SK-N-SH (cell line): ENCODE data around the gene MRPS34. TPM values are rescaled to one million over a fixed set of nuclear protein-coding genes. Genes with fewer than 3 reads are reported as not detected.

Source experiments
- CTCF ChIA-PET: fragments of 300-600, 350-600 bp; formaldehyde crosslinking; extraction: SDS; loops from one replicate; lab custom pipeline; 2021; lab: Yijun Ruan, JAX
- POLR2A ChIA-PET: fragments of 350-600 bp; sonication (Branson Sonifier 250); formaldehyde crosslinking; extraction: SDS; loops from one replicate; lab custom pipeline; 2020; ENCODE audit warnings: antibody characterized with exemption, inconsistent platforms; lab: Yijun Ruan, JAX
- DNase-seq: peaks from one replicate; pipeline ENCODE4 v3.0.0; 2012
- H2AFZ ChIP-seq: fragments of 200-600 bp; sonication (generic); 2 replicates; pipeline ENCODE4 v1.8.1; 2016; ENCODE audit warnings: antibody characterized with exemption, mild to moderate bottlenecking, low read depth
- H3F3A ChIP-seq: fragments of 200-600 bp; sonication (generic); replicated peaks from 2 replicates; pipeline ENCODE3; 2016; ENCODE audit warnings: antibody characterized with exemption, mild to moderate bottlenecking; ENCODE audit not compliant: insufficient read depth
- H3K27ac ChIP-seq, 2 experiments: fragments of 200-500 bp in 1 of 2; fragments of 200-600 bp in 1 of 2; sonication (Bioruptor generic) in 1 of 2; sonication (generic), shearing (Covaris generic) in 1 of 2; 2 replicates each; pipeline versions ENCODE4 v1.5.1 to v1.6.1; 2014 to 2016; ENCODE audit warnings: low read depth in 2 of 2, inconsistent platforms in 1 of 2, low read length in 1 of 2, mild to moderate bottlenecking in 1 of 2, mixed read lengths in 1 of 2
- H3K27me3 ChIP-seq: fragments of 200-600 bp; sonication (generic), shearing (Covaris generic); 2 replicates; pipeline ENCODE4 v1.6.1; 2016; ENCODE audit warnings: mixed run types; ENCODE audit not compliant: insufficient read depth
- H3K36me3 ChIP-seq, 2 experiments: fragments of 200-500 bp in 1 of 2; fragments of 200-600 bp in 1 of 2; sonication (Bioruptor generic) in 1 of 2; sonication (generic) in 1 of 2; replicated peaks in 1 of 2; 2 replicates each; pipeline versions ENCODE3 to v1.5.1; 2014 to 2016; ENCODE audit warnings: low read length in 1 of 2, mild to moderate bottlenecking in 1 of 2; ENCODE audit not compliant: insufficient read depth in 2 of 2, control insufficient read depth in 1 of 2
- H3K4me1 ChIP-seq, 2 experiments: fragments of 200-500 bp in 1 of 2; fragments of 200-600 bp in 1 of 2; sonication (Bioruptor generic) in 1 of 2; sonication (generic), shearing (Covaris generic) in 1 of 2; 2 replicates each; pipeline versions ENCODE4 v1.5.1 to v1.6.1; 2014 to 2016; ENCODE audit warnings: low read depth in 1 of 2, low read length in 1 of 2, mixed run types in 1 of 2; ENCODE audit not compliant: insufficient read depth in 2 of 2, control insufficient read depth in 1 of 2
- H3K4me2 ChIP-seq: fragments of 200-600 bp; sonication (generic), shearing (Covaris generic); 2 replicates; pipeline ENCODE4 v1.6.1; 2017; ENCODE audit warnings: mixed run types
- H3K4me3 ChIP-seq, 2 experiments: fragments of 200-500 bp in 1 of 2; fragments of 200-600 bp in 1 of 2; sonication (Bioruptor generic) in 1 of 2; sonication (generic), shearing (Covaris generic) in 1 of 2; 2 replicates each; pipeline versions ENCODE4 v1.5.1 to v1.8.1; 2014 to 2016; ENCODE audit warnings: low read depth in 2 of 2, inconsistent platforms in 1 of 2, low read length in 1 of 2, mild to moderate bottlenecking in 1 of 2, mixed read lengths in 1 of 2, moderate library complexity in 1 of 2
- H3K79me2 ChIP-seq: fragments of 200-600 bp; sonication (generic); 2 replicates; pipeline ENCODE4 v1.8.1; 2017; ENCODE audit warnings: mild to moderate bottlenecking; ENCODE audit not compliant: insufficient read depth
- H3K9ac ChIP-seq: fragments of 200-600 bp; sonication (generic); 2 replicates; pipeline ENCODE4 v1.6.1; 2017; ENCODE audit warnings: mixed run types
- H3K9me2 ChIP-seq: fragments of 200-600 bp; sonication (generic); 2 replicates; pipeline ENCODE4 v1.6.1; 2017; ENCODE audit warnings: mixed run types
- H3K9me3 ChIP-seq: fragments of 200-600 bp; sonication (generic); 2 replicates; pipeline ENCODE4 v1.6.1; 2017; ENCODE audit warnings: mixed run types, mild to moderate bottlenecking, moderate library complexity
- H4K20me1 ChIP-seq: fragments of 200-600 bp; sonication (generic); 2 replicates; pipeline ENCODE4 v1.6.1; 2017; ENCODE audit warnings: mild to moderate bottlenecking, mixed run types; ENCODE audit not compliant: insufficient read depth
- ELF1 ChIP-seq: IDR thresholded peaks from 2 replicates; pipeline ENCODE4 v1.4.0; 2012
- EP300 ChIP-seq, 2 experiments: IDR thresholded peaks; 2 replicates each; pipeline versions ENCODE4 v1.4.0 to v1.6.1; 2012; ENCODE audit warnings: borderline replicate concordance in 1 of 2, low read depth in 1 of 2, low read length in 1 of 2
- EZH2phosphoT487 ChIP-seq: fragments of 200-600 bp; sonication (generic); IDR thresholded peaks from 2 replicates; pipeline ENCODE4 v1.6.1; 2017; ENCODE audit warnings: low read depth, mixed run types, mild to moderate bottlenecking, antibody characterized with exemption, moderate library complexity, borderline replicate concordance
- FOSL2 ChIP-seq: IDR thresholded peaks from 2 replicates; pipeline ENCODE4 v1.4.0; 2012; ENCODE audit warnings: low read depth, mild to moderate bottlenecking, moderate library complexity, borderline replicate concordance
- FOXJ3 ChIP-seq: sonication (generic); formaldehyde crosslinking; IDR thresholded peaks from 2 replicates; pipeline ENCODE4 v1.5.1; 2020; ENCODE audit warnings: mild to moderate bottlenecking, missing genetic modification reagents
- GABPA ChIP-seq: IDR thresholded peaks from 2 replicates; pipeline ENCODE4 v1.4.0; 2012; ENCODE audit warnings: low read depth, mild to moderate bottlenecking
- JUND ChIP-seq: IDR thresholded peaks from 2 replicates; pipeline ENCODE4 v1.4.0; 2012
- MEF2A ChIP-seq: IDR thresholded peaks from 2 replicates; pipeline ENCODE4 v1.4.0; 2012; ENCODE audit warnings: low read depth, borderline replicate concordance
- NFIC ChIP-seq: IDR thresholded peaks from 2 replicates; pipeline ENCODE4 v1.4.0; 2012; ENCODE audit warnings: borderline replicate concordance
- POLR2AphosphoS5 ChIP-seq: IDR thresholded peaks from 2 replicates; pipeline ENCODE4 v1.6.1; 2012; ENCODE audit warnings: low read depth, low read length
- RAD21 ChIP-seq: IDR thresholded peaks from 2 replicates; pipeline ENCODE4 v1.6.1; 2012; ENCODE audit warnings: mild to moderate bottlenecking, low read length
- RCOR1 ChIP-seq: fragments of 150-350 bp; IDR thresholded peaks from 2 replicates; pipeline ENCODE4 v1.6.1; 2017; ENCODE audit warnings: antibody characterized with exemption, low read length
- REST ChIP-seq: IDR thresholded peaks from 2 replicates; pipeline ENCODE4 v1.6.1; 2012; ENCODE audit warnings: mild to moderate bottlenecking, low read depth, low read length, moderate library complexity
- RFX5 ChIP-seq: IDR thresholded peaks from 2 replicates; pipeline ENCODE4 v1.6.1; 2012; ENCODE audit warnings: mild to moderate bottlenecking, improper control_type of control experiment, low read length
- RXRA ChIP-seq: IDR thresholded peaks from 2 replicates; pipeline ENCODE4 v1.4.0; 2012; ENCODE audit warnings: low read depth, mild to moderate bottlenecking, borderline replicate concordance
- SIN3A ChIP-seq: IDR thresholded peaks from 2 replicates; pipeline ENCODE4 v1.6.1; 2012; ENCODE audit warnings: low read depth, mild to moderate bottlenecking, low read length, moderate library complexity, borderline replicate concordance
- SMC3 ChIP-seq: IDR thresholded peaks from 2 replicates; pipeline ENCODE4 v1.6.1; 2012; ENCODE audit warnings: low read depth, low read length, improper control_type of control experiment
- TAF1 ChIP-seq: IDR thresholded peaks from 2 replicates; pipeline ENCODE4 v1.6.1; 2012; ENCODE audit warnings: low read depth, mild to moderate bottlenecking, low read length, moderate library complexity, borderline replicate concordance
- TCF12 ChIP-seq: IDR thresholded peaks from 2 replicates; pipeline ENCODE4 v1.4.0; 2012
- TEAD4 ChIP-seq: IDR thresholded peaks from 2 replicates; pipeline ENCODE4 v1.4.0; 2012; ENCODE audit warnings: mild to moderate bottlenecking, borderline replicate concordance; ENCODE audit not compliant: insufficient read depth
- USF1 ChIP-seq: IDR thresholded peaks from 2 replicates; pipeline ENCODE4 v1.4.0; 2012; ENCODE audit warnings: low read depth, borderline replicate concordance
- USF2 ChIP-seq: fragments of 150-350 bp; IDR thresholded peaks from 2 replicates; pipeline ENCODE4 v1.6.1; 2017; ENCODE audit warnings: antibody characterized with exemption, low read length, low read depth, borderline replicate concordance
- WGBS: methylation state at CpG from one replicate; pipeline ENCODE4 v1.1.6; 2017; ENCODE audit warnings: low lambda C conversion rate; 5-methylcytosine and 5-hydroxymethylcytosine counted together
- polyA plus RNA-seq, 3 experiments: library from polyadenylated mRNA; depleted of rRNA; stranded (reverse); fragments of >200 nt; gene quantifications; 2 replicates each; pipeline ENCODE4 v1.2.3, GENCODE V29; 2012
- TF ChIP-seq, protein P1 (sequence below): fragments of 150-350 bp; IDR thresholded peaks from 2 replicates; pipeline ENCODE4 v1.6.1; 2016; ENCODE audit warnings: mild to moderate bottlenecking, low read depth, low read length
- TF ChIP-seq, protein P2 (sequence below): IDR thresholded peaks from 2 replicates; pipeline ENCODE4 v1.4.0; 2012; ENCODE audit warnings: low read depth
- TF ChIP-seq, protein P3 (sequence below): IDR thresholded peaks from 2 replicates; pipeline ENCODE4; 2012

The MRPS34 gene
- polyA plus RNA-seq (2012; rRNA removed), result 127 and 156 TPM in 2 replicates
- 111 and 132 TPM in 2 replicates for polyA plus RNA-seq (2012; cell fraction: cytosol; rRNA removed)
- polyA plus RNA-seq (2012; cell fraction: nucleus; rRNA removed), result 95.4 and 157 TPM in 2 replicates

GRCh38 chr16:1772908-1773702 lies at the start of gene MRPS34:
Gene MRPS34, minus strand, starts transcription at chr16:1773134. Its CDS starts 15 bp downstream, at chr16:1773119.
- POLR2A ChIA-PET, result interaction anchor here (0.6 to 3.8 kb wide), 6 partner anchors 9 to 382 kb away, joined by 3 to 24 read pairs (median 4); partner anchors contain the start of genes JPT2, MAPK8IP3, NUBP2 and SPSB3
- Histone ChIP-seq H3K27me3 (no peaks in the 10 kb centered on the region), H2AFZ (no peak within 1 kb of the TSS), H4K20me1 (peaks cover 11% of the 10 kb centered on the region; the same call in 1 of the 2 replicates), H3K4me2 (peak within 1 kb of the TSS; percentile 95), H3F3A (peaks cover 11% of the 10 kb centered on the region), H3K9ac (peak within 1 kb of the TSS; percentile 93), H3K4me3 (peak within 1 kb of the TSS; percentile 90 to 91), H3K4me1 (peaks cover 0 to 32% of the 10 kb centered on the region in 2 experiments; a peak in 2 of 4 replicates), H3K9me2 (no peaks in the 10 kb centered on the region), H3K9me3 (no peaks in the 10 kb centered on the region), H3K36me3 (peaks cover 6 to 41% of the 10 kb centered on the region in 2 experiments), H3K79me2 (peaks cover 31% of the 10 kb centered on the region), H3K27ac (peak within 1 kb of the TSS; percentile 78 to 92)
- WGBS, result 0% methylated on average over 20 of the region's 108 CpGs
- CTCF ChIA-PET, result interaction anchor here (0.6 to 4.4 kb wide), 11 partner anchors 10 to 410 kb away, joined by 3 to 40 read pairs (median 3); partner anchors contain the start of genes FAHD1, HAGH, MAPK8IP3 and NUBP2
- peak; percentile 93 for DNase-seq
- TF ChIP-seq POLR2AphosphoS5, result peak; percentile 74
- TF ChIP-seq GABPA, result peak; percentile 95
- TF ChIP-seq, protein P1, sequence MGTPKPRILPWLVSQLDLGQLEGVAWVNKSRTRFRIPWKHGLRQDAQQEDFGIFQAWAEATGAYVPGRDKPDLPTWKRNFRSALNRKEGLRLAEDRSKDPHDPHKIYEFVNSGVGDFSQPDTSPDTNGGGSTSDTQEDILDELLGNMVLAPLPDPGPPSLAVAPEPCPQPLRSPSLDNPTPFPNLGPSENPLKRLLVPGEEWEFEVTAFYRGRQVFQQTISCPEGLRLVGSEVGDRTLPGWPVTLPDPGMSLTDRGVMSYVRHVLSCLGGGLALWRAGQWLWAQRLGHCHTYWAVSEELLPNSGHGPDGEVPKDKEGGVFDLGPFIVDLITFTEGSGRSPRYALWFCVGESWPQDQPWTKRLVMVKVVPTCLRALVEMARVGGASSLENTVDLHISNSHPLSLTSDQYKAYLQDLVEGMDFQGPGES, result no peak
- peak; percentile 19; the same call in 1 of the 2 replicates for TF ChIP-seq SMC3
- TF ChIP-seq NFIC, result no peak
- peak; percentile 83; the same call in 1 of the 2 replicates for TF ChIP-seq SIN3A
- no peak for TF ChIP-seq EP300 (IDR thresholded peaks at IDR 0.05; ENCODE audit: borderline replicate concordance in 1 of 2, low read depth in 1 of 2, low read length in 1 of 2)
- no peak for TF ChIP-seq RCOR1
- TF ChIP-seq RFX5, result no peak
- TF ChIP-seq MEF2A, result no peak
- no peak for TF ChIP-seq FOSL2
- TF ChIP-seq, protein P2, sequence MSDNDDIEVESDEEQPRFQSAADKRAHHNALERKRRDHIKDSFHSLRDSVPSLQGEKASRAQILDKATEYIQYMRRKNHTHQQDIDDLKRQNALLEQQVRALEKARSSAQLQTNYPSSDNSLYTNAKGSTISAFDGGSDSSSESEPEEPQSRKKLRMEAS, result peak; percentile 44
- no peak for TF ChIP-seq USF1
- TF ChIP-seq ELF1, result peak; percentile 87
- no peak for TF ChIP-seq TCF12
- TF ChIP-seq FOXJ3 (CRISPR knock-in tag), result no peak
- no peak for TF ChIP-seq EZH2phosphoT487
- TF ChIP-seq TAF1, result peak; percentile 95
- no peak for TF ChIP-seq TEAD4
- TF ChIP-seq JUND, result no peak
- TF ChIP-seq USF2, result no peak
- peak; percentile 45; the same call in 1 of the 2 replicates for TF ChIP-seq REST
- TF ChIP-seq, protein P3, sequence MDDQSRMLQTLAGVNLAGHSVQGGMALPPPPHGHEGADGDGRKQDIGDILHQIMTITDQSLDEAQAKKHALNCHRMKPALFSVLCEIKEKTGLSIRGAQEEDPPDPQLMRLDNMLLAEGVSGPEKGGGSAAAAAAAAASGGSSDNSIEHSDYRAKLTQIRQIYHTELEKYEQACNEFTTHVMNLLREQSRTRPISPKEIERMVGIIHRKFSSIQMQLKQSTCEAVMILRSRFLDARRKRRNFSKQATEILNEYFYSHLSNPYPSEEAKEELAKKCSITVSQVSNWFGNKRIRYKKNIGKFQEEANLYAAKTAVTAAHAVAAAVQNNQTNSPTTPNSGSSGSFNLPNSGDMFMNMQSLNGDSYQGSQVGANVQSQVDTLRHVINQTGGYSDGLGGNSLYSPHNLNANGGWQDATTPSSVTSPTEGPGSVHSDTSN, result no peak
- peak; percentile 29; the same call in 1 of the 2 replicates for TF ChIP-seq RAD21
- no peak for TF ChIP-seq RXRA
